Measurements from ENCODE around the gene OBSCN. TPM values are rescaled to one million over a fixed set of nuclear protein-coding genes. Genes with fewer than 3 reads are reported as not detected.
"Not testable (repeated sequence)": the region's sequence is repeated elsewhere in the genome, so short reads cannot be mapped to it uniquely, and the experiment has no call there.

OBSCN gene
- total and polyA plus RNA-seq, 5 experiments from 2014 or later: 0.56 to 102 (median 4.9) TPM

DNA sequence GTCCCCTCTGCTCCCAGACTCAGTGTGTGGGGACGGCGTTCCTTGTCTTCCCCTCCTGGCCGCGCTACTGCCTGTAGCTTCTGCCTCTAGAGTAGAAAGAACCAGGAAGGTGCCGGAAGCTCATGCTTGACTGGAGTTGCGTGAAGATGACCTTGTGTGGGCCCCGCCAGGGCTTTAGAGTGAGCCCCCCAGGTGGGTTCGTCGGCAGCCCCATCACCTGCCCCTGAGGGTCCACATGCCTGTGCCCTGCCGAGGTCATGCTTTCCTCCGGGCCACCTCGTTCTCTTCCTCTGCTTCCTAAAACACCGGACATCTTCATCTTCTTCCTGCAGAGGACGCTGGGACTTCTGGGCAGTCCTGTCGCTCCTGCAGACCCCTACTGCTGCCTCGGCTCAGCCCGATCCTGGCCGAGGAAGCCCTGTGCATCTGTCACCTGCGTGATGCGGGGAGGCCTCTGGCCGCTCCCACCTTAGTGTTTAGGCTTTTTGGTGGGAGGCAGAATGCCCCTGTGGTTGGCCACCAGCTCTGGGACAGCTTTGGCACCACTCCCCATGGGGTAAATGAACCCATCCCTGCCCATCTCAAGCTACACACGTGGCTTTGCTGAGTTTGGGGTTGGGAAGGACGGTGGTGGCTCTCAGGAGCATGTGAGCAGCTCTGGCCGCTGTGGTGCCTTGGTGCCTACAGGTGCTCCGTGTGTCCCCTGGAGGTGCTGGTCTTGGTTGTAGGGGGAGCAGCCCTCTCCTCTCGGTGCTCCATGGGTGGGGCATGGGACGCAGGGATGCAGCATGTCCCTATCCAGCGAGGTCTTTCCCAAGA, 12.3 kb downstream of the OBSCN start:
- H3K4me3 Mint-ChIP-seq: no peak overlapping the region

GRCh38 chr1:228221097-228221496, 13.3 kb downstream of the OBSCN start:
- H3K27ac Mint-ChIP-seq, H3K27me3 Mint-ChIP-seq, H3K4me3 Mint-ChIP-seq, DNase-seq, ATAC-seq, H3K4me1 Mint-ChIP-seq, POLR2A ChIA-PET: not testable (repeated sequence)
- Mint-ChIP-seq H3K9me3 (peaks cover 0 to 16% (median 0%) of the 10 kb centered on the region in 9 donors), H3K36me3 (peaks cover 9 to 81% (median 45%) of the 10 kb centered on the region in 3 donors)

More for the DNA sequence above, 12.3 kb downstream of the OBSCN start:
- Mint-ChIP-seq H3K27me3 (no peaks in the 10 kb centered on the region), H3K4me1 (peaks cover 0 to 10% (median 5%) of the 10 kb centered on the region in 4 donors), H3K27ac (peak overlapping the region in 1 of 10 donors; percentile 71), H3K9me3 (peaks cover 0 to 16% (median 0%) of the 10 kb centered on the region in 9 donors), H3K36me3 (peaks cover 6 to 74% (median 37%) of the 10 kb centered on the region in 3 donors)
- ATAC-seq (no peak), DNase-seq (no peak)
- POLR2A ChIA-PET: no interaction called here

DNA sequence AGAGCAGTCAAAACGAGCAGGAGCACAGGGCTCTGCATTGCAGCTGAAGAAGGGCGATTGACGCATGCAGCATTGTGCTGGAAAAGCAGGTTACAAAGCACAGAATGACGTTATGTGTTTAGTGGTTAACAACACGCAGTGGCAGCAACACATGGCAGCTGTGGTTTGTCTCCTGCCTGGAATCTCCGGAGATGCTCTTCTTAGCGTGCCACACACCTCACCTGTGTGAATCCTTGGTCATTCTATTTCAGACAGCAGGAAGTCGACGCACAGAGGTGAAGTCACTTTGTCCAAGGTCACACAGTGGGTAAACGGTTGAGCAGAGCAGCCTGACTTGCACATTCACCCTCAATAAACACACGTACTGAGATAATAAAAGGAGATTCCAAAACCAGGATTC, 14.7 kb downstream of the OBSCN start:
- Mint-ChIP-seq H3K27ac (peak overlapping the region in 2 of 10 donors; percentile 37 to 52), H3K4me1 (peaks cover 0 to 2% (median 0%) of the 10 kb centered on the region in 4 donors), H3K36me3 (peaks cover 9 to 83% (median 49%) of the 10 kb centered on the region in 3 donors), H3K27me3 (no peaks in the 10 kb centered on the region), H3K9me3 (peaks cover 0 to 16% (median 0%) of the 10 kb centered on the region in 9 donors), H3K4me3 (no peak overlapping the region)
- POLR2A ChIA-PET: no interaction called here
- DNase-seq (no peak), ATAC-seq (no peak)

DNA sequence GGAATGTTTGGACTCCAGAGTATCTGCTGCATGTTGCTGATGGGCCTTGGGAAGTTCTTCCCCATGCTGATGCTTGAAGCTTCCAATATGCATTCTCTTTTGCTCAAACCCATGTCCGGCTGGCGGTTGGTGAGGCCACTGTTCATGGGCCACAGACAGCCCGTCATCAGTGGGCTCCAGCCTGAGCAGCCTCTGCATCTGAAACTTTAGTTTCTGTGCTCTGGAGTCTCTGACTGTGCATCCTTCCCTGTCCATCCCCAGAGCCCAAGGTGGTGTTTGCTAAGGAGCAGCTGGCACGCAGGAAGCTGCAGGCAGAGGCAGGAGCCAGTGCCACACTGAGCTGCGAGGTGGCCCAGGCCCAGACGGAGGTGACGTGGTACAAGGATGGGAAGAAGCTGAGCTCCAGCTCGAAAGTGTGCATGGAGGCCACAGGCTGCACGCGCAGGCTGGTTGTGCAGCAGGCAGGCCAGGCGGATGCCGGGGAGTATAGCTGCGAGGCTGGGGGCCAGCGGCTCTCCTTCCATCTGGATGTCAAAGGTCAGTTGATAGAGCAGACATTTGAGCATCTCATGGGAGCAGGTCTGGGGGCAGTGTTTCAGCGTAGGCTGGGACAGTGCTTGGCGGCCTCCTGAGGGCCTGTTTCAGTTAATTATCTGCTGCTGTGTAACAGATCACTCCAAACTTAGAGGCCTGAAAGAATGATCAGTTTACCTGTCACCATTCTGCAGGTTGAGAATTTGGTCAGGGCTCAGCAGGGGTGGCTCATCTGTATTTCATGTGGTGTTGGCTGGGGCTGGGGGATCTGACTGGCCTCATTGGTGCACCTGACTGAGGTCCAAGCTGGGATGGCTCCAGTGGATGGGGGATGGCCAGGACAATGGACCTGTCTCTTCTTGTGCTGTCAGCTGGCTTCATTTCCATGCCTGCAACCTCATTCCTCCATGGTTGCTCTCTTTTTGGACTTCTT, 16.6 kb downstream of the OBSCN start:
- peaks cover 0 to 16% (median 0%) of the 10 kb centered on the region in 9 donors for H3K9me3 Mint-ChIP-seq
- H3K4me1 Mint-ChIP-seq: peaks cover 0 to 4% (median 0%) of the 10 kb centered on the region in 4 donors
- no peaks in the 10 kb centered on the region for H3K27me3 Mint-ChIP-seq
- peaks cover 9 to 80% (median 56%) of the 10 kb centered on the region in 3 donors for H3K36me3 Mint-ChIP-seq
- peak overlapping the region in 1 of 10 donors; percentile 21 for H3K27ac Mint-ChIP-seq
- DNase-seq (peak in 1 of 10 donors; percentile 14), ATAC-seq (no peak)
- POLR2A ChIA-PET: no interaction called here
- H3K4me3 Mint-ChIP-seq: no peak overlapping the region

GRCh38 chr1:228225165-228225710, 17.4 kb downstream of the OBSCN start:
- Mint-ChIP-seq H3K27me3 (no peaks in the 10 kb centered on the region), H3K4me3 (no peak overlapping the region), H3K4me1 (peaks cover 0 to 4% (median 0%) of the 10 kb centered on the region in 4 donors), H3K27ac (peak overlapping the region in 1 of 10 donors; percentile 21), H3K36me3 (peaks cover 15 to 78% (median 55%) of the 10 kb centered on the region in 3 donors), H3K9me3 (peaks cover 0 to 16% (median 0%) of the 10 kb centered on the region in 9 donors)
- POLR2A ChIA-PET: no interaction called here
- ATAC-seq (no peak), DNase-seq (no peak)

DNA sequence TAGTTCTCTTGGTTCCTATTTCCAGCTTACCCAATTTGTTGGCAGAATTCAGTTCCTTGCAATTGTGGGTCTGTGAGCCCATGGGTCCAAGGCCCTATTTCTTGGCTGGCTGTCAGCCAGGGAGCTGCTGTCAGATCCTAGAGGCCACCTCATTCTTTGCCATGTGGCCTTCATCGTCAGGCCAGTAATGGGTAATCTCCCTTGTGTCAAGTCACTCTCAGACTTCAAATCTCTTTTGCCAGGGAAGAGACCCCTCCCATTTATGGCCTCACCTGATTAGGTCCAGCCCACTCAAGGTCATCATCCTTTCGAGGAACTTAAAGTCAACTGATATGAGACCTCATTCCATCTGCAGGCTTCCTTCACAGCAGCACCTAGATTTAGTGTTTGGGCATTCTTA, 17.9 kb downstream of the OBSCN start:
- Mint-ChIP-seq H3K4me1 (peaks cover 0 to 4% (median 0%) of the 10 kb centered on the region in 4 donors), H3K27ac (peak overlapping the region in 1 of 10 donors; percentile 28), H3K9me3 (peaks cover 0 to 16% (median 0%) of the 10 kb centered on the region in 9 donors), H3K27me3 (no peaks in the 10 kb centered on the region), H3K4me3 (no peak overlapping the region), H3K36me3 (peaks cover 19 to 82% (median 58%) of the 10 kb centered on the region in 3 donors)
- POLR2A ChIA-PET: no interaction called here
- DNase-seq (no peak), ATAC-seq (no peak)

- Mint-ChIP-seq H3K4me1 (peaks cover 0 to 4% (median under 1%) of the 10 kb centered on the region in 4 donors), H3K36me3 (peaks cover 20 to 83% (median 59%) of the 10 kb centered on the region in 3 donors), H3K27ac (peak overlapping the region in 1 of 10 donors; percentile 28), H3K4me3 (no peak overlapping the region), H3K9me3 (peaks cover 0 to 16% (median 0%) of the 10 kb centered on the region in 9 donors), H3K27me3 (no peaks in the 10 kb centered on the region)
- DNase-seq: peak in 1 of 10 donors; percentile 13
- POLR2A ChIA-PET: no interaction called here
- ATAC-seq: no peak
Measured at GRCh38 chr1:228226141-228226874, 18.5 kb downstream of the OBSCN start.

DNA sequence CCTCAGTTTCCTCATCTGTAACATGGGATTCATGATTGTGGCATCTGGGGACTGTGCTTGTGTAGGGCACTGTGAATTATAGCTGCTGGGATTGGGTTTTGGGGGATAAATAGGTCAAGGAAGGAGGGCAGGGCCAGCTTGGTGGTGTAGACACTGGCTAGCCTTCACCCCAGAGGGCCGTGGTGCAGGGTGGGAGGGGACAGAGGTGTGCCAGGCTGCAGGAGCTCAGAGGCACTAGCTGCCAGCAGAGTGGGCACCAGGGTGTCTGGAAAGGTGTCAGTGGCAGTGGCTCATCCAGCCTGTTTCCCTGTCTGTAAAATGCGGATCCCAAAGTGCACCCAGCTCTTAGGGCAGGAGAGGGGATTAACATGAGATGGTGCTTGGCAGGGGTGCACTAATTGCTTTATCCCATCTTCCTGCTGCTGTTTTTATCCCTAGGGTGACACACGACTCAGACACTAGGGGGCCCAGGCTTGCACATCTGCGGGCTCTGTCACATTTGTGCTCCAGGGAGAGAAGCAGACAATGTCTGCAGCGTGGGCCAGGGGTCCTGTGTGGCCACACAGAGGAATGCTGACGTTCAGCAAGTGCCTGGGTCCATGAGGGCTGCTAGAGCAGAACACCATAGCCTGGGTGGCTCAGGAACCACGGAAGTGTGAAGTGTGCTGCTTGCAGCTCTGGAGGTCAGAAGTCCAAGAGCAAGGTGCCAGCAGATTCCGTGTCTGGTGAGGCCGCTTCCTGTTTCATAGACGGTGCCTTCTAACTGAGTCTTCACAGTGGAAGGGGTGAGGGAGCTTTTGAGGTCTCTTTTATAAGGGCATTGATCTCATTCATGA, 19.3 kb downstream of the OBSCN start:
- Mint-ChIP-seq H3K4me3 (no peak overlapping the region), H3K36me3 (peaks cover 28 to 83% (median 67%) of the 10 kb centered on the region in 3 donors), H3K4me1 (peaks cover 0 to 4% (median 2%) of the 10 kb centered on the region in 4 donors), H3K27me3 (no peaks in the 10 kb centered on the region), H3K27ac (peak overlapping the region in 4 of 10 donors; percentile 22 to 78 (median 40)), H3K9me3 (peaks cover 0 to 16% (median 2%) of the 10 kb centered on the region in 9 donors)
- DNase-seq (no peak), ATAC-seq (no peak)
- POLR2A ChIA-PET: no interaction called here

DNA sequence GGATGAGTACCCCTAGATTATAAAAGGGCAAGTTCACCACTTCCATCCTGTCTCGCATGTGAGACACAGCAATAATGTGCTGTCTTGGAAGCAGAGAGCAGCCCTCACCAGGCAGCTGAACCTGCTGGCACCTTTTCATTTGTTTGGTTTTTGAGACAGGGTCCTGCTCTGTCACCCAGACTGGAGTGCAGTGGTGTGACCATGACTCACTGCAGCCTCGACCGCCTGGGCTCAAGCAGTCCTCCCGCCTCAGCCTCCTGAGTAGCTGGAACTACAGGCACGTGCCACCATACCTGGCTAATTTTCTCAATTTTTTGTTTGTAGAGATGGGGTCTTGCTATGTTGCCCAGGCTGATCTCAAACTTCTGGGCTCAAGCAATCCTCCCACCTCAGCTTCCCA, 20.3 kb downstream of the OBSCN start:
- Mint-ChIP-seq H3K36me3 (peaks cover 36 to 84% (median 69%) of the 10 kb centered on the region in 3 donors), H3K9me3 (peaks cover 0 to 20% (median 5%) of the 10 kb centered on the region in 9 donors)
- H3K27ac Mint-ChIP-seq, POLR2A ChIA-PET, H3K4me1 Mint-ChIP-seq, ATAC-seq, H3K27me3 Mint-ChIP-seq, H3K4me3 Mint-ChIP-seq, DNase-seq: not testable (repeated sequence)

- Mint-ChIP-seq H3K4me1 (peaks cover 0 to 4% (median 2%) of the 10 kb centered on the region in 4 donors), H3K27ac (peak overlapping the region in 1 of 10 donors; percentile 73), H3K36me3 (peaks cover 41 to 84% (median 71%) of the 10 kb centered on the region in 3 donors), H3K4me3 (no peak overlapping the region), H3K27me3 (no peaks in the 10 kb centered on the region), H3K9me3 (peaks cover 0 to 24% (median 10%) of the 10 kb centered on the region in 9 donors)
- DNase-seq (no peak), ATAC-seq (no peak)
- POLR2A ChIA-PET: no interaction called here
Measured at GRCh38 chr1:228228601-228229074, 20.8 kb downstream of the OBSCN start.

DNA sequence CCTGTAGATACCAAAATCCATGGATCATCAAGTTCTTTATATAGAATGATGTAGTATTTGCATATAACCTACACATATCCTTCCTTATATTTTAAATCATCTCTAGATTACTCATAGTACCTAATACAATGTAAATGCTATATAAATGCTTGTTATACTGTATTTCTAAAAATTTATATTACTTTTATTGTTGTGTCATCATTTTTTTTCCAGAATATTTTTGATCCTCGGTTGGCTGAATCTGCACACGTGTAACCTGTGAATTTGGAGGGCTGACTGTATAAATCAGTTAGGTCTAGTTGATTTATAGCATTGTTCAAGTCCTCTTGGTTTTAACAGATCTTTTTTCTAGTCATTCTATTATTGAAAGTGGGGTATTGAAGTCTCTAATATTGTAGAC, 23.3 kb downstream of the OBSCN start:
- Mint-ChIP-seq H3K36me3 (peaks cover 54 to 76% (median 70%) of the 10 kb centered on the region in 3 donors), H3K4me1 (peaks cover 0 to 6% (median 3%) of the 10 kb centered on the region in 4 donors), H3K9me3 (peaks cover 0 to 36% (median 18%) of the 10 kb centered on the region in 9 donors), H3K27me3 (no peaks in the 10 kb centered on the region), H3K4me3 (no peak overlapping the region), H3K27ac (peak overlapping the region in 1 of 10 donors; percentile 24)
- POLR2A ChIA-PET: interaction anchor here (0.7 kb wide), 1 partner anchor 27 kb away, joined by 3 read pairs; no protein-coding TSS in a partner anchor
- ATAC-seq (no peak), DNase-seq (no peak)
